ENCODE data around the gene SUFU.
"Not testable (repeated sequence)": the region's sequence is repeated elsewhere in the genome, so short reads cannot be mapped to it uniquely, and the experiment has no call there.

SUFU gene

DNA sequence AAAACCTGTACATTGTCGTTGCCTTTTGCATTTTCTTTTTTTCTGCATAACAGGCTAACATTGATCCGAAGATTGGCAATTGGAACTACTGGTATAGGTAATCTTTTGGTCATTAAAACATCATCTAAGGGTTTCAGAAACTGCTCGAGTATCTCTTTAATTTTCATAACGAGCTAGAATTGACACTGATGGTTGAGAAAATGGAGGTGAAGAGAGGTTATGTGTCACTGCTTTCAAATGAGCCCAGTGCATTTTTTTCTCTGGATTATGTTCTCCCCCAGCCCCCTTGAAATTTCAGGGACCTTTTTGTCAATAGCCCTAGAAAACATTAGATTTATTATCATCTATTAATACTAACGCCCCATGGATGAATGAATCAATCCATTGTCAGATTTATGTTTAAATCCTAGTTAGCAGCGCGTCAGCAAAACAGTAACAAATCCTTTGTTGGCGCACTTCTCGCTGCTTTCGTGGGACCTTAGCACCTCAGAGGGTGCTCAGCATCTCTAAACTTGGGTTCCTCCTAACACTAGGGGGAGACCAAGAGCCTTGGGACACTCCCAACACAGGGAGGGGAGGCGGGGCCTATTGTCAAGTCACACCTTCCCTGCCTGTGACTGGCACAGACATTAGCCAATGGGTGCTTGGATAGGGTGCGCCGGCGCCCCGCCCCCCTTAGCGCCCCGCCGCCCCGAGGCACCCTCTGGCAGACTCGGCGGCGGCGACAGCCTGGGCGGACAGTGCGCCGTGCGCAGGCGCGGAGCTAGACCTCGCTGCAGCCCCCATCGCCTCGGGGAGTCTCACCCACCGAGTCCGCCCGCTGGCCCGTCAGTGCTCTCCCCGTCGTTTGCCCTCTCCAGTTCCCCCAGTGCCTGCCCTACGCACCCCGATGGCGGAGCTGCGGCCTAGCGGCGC, at the start of gene SUFU:
Gene SUFU, plus strand, starts transcription at position 709 of the 915 bp plus-strand sequence. Its CDS starts 181 bp downstream, at position 890.
- DNase-seq, result peak; percentile 59

DNA sequence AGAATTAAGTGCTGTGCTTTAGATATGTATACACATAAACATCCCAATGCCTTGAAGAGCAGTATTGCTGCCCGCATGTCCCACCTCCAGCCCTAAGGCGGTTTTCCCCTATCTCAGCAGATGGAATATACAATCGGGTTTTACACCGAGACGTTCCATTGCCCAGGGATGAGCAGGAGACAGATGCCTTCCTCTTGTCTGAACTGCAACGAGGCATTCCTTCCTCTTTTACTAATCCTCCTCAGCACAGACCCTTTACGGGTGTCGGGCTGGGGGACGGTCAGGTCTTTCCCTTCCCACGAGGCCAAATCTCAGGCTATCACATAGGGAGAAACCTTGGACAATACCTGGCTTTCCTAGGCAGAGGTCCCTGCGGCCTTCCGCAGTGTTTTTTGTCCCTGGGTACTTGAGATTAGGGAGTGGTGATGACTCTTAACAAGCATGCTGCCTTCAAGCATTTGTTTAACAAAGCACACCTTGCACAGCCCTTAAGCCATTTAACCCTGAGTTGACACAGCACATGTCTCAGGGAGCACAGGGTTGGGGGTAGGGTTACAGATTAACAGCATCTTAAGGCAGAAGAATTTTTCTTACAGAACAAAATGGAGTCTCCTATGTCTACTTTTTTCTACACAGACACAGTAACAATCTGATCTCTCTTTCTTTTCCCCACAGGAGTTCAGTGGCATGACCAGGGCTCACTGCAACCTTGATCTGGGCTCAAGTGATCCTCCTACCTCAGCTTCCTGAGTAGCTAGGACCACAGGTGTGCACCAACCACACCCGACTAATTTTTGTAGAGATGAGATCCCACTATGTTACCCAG, 48.9 kb upstream of the SUFU start:
- DNase-seq, result not testable (repeated sequence)

DNA sequence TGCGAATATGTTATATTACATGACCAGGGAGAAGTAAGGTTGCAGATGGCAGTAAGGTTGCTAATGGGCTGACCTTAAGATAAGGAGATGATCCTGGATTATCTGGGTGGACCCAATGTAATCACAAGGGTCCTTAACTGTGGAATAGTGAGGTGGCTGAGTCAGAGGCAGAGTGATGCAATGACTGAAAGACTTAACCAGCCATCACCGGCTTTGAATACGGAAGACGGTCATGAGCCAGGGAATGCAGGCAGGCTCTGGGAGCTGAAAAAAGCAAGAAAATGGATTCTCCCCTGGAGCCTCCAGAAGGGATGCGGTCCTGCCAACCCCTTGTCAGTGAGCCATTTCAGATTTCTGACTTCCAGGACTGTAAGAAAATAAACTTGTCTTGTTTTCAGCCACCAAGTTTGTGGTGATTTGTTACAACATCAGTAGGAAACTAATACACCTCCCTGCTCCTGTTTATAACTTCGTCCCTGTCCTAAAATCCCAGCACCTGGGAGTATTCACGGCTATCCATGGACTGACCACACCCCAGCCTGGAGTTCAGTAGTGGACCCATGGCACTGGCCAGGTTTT, 47.8 kb upstream of the SUFU start:
- DNase-seq, result no peak

DNA sequence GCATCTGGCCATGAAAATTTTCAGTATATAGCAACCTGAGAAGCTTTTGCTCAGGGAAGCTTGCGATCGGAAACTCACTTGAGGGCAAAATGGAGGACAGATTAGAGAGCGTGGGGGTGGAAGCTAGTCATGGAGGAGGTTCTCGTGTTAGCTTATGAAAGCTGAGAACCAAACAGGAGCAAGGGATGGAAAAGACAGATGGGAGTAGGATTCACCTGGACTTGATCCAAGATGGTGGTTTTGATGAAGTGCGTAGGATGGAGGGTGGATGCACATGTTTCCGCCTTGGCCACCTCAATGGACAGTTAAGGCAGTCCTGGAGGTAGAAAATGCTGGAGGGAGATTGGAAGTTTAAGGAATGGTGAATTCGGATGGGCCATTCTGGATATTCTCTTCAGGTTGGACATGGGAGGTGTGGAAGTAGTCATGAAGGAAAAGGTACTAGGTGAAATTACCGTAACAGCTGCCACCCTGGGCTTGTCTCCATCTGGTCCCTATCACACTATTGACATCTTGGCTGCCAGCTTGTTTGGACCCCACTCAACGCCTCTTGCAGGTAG, 46.1 kb upstream of the SUFU start:
- DNase-seq, result peak; percentile 45

DNA sequence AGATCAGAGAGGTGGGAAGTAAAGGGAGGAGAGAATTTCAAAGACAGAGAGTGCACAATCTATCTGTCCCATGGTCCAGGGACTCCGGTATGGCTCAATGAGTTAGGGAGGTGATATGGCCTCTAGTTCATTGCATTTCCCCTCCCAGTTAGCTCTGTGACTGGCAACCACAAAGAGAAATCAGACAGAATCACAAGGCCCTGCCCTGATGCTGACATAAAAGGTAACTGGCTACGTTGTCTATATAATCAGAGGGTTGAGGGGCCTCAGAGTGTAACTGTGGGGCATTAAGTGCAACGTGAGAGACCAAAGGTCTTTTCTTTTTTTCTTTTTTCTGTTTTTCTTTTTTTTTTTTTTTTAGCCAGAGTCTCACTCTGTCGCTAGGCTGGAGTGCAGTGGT, 45.1 kb upstream of the SUFU start:
- no peak for DNase-seq

DNA sequence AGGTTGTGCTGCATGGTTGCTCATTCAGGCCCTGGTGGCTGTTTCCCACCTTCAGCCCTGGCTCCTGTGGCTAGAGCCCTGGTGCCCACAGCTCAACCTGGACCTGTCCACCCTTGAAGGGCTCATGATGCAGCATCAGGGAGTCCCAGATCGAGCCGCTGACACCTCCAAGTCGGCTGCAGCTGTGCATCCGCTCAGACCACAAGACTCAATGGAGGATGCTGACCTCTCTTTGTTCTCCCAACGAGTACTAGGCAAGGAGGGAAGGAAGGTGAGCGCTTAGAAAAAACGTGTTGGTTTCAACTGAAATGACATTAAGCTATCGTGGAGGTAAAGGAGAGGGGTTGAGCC, 43.0 kb upstream of the SUFU start:
- no peak for DNase-seq

DNA sequence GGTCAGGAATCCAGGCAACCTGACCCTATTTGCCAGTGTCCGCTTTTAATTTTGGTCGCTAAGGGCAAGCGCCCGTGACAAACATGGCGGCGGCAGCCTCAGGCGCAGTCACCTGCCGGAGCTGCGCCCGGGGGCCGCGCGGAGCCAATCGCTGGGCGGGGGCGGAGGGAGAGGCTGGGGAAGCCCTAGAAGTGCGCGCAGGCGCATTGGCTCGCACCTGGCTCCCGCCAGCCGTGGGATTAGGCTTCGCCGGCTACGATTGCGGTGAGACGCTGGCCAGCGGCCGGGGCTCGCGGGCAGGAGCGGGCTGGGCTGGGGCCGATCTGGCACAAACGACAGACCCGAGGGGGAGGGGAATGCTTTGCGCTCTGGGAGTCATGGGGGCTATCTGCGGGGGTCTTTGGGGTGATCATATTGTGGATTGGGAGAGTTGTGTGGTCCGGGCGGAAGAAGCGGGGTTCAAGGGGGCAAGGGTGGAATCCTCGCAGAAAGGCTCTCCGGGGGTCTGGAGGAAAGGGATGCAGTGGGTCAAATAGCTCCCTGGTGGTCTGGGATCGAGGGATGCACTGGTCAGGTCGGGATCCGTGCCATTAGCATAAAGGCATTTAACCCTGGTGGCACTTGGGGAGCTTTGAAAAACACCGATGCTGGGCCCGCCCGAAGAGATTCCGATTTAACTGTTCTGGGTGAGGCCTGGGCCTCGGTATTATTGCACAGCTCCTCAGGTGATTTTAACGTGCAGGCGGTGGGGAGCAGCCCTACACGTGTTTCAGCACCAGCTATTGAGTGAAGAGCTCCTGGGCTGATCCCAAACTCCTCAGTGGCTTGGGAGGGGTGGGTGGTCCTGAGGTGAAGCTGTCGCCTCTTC, 42.4 kb upstream of the SUFU start:
- no peak for DNase-seq

DNA sequence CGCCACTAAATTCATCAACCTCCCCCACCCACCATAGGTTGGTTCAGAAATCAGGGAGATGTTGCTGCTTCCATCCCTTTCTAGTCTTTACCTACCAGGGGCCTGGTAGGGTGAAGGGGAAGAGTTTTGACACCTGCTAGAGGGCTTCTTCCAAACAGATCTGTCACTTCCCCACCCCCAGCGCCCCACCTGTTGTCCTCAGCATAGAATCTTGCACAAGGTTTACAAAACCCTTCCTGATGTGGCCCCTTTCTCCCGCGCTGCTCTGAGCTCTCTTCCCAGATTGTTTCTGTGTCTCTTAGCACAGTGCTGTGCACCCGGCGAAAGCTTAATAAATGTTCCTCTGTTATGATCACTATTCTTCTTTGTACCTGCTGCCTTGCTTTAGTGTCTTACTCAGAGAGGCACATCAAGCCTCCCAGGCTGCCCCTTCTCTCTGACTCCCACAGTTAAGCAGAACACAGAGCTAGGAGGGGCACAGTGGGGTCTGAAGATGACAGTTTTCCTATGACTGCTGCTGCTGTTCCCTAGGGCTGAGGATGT, 41.2 kb upstream of the SUFU start:
- DNase-seq, result no peak

DNA sequence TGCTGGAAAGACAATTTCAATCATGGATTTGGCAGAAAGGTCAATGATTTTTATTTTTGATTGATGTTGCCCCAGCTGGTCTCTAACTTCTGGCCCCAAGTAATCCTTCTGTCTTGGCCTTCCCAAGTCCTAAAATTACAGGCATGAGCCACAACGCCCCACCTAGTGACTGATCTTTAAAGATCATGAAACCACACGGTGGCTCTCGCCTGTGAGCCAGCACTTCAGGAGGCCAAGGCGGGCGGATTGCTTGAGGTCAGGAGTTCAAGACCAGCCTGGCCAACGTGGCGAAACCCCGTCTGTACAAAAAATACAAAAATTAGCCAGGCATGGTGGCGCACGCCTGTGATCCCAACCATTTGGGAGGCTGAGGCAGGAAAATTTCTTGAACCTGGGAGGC, 39.8 kb upstream of the SUFU start:
- no peak for DNase-seq

DNA sequence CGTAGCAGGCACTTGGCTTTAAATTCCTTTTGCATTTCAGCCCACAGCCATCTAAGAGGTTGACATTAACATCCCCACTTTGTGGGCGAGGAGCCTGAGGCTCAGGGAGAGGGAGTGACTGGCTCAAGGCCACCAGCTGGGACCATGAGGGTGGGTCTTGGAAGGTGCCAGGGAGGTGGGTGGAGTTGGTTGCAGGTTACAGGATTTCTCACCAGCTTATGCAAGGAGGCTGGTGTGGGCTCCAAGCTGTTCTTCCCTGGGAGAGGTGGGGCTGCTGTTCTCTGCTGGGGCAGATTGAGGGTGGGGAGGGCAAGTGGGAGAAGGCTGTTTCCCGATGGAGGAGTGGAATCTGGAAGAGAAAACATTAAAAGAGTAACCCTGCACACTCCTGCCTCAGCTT, 38.3 kb upstream of the SUFU start:
- DNase-seq, result no peak

DNA sequence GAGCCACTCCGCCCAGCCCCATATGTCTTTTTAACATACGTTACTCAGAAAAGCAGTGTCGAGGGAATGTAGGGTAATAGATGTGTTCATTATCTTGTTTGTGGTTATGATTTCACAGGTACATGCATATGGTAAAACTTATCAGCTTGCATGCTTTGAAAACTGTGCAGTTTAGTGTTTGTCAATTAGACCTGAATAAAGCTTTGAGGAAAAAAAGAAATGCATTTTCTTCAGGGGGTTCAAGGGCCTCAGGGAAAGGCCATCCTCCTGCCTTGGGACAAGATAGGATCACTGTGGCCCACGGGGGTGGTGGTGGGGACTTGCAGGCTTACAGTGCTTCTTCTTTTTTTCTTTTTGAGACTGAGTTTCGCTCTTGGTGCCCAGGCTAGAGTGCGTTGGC, 36.5 kb upstream of the SUFU start:
- no peak for DNase-seq

DNA sequence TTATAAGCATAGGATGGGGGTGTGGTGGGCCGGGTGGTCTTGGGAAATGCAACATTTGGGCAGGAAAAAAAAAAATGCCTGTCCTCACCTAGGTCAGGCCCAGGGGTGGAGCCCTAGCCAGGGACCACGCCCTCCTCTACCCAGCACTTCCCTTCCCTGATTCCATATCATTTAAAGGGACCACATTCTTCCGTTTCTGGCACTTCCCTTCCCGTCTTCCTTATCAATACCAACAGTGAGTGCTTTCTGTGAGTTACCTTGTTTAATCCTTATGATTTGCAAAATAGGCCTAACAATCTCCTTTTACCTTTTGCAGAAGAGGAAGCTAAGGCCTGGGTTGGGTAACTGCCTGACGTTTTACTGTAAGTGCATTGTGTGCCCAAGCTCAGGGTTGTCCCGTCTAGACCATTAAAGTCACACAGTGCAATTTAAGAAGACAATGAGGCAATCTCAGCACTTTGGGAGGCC, 35.8 kb upstream of the SUFU start:
- DNase-seq, result no peak

DNA sequence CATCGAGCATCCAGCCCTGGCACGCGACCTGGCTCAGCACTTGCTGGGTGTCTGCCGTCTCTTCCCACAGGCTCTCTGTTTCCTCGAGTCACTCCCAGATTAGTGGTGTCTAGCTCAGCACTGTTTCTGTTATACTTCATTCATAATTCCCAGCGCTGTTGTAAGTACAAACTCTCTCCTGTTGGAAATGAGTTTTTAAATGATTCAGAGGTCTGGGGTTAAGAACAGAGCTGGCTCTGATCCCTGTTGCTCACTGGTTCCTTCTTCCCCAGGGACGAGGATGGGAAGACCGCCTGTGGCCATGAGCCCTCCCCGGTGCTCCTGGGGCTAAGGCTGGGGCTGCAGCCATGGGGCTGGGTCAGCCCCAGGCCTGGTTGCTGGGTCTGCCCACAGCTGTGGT, 35.1 kb upstream of the SUFU start:
- DNase-seq, result no peak

DNA sequence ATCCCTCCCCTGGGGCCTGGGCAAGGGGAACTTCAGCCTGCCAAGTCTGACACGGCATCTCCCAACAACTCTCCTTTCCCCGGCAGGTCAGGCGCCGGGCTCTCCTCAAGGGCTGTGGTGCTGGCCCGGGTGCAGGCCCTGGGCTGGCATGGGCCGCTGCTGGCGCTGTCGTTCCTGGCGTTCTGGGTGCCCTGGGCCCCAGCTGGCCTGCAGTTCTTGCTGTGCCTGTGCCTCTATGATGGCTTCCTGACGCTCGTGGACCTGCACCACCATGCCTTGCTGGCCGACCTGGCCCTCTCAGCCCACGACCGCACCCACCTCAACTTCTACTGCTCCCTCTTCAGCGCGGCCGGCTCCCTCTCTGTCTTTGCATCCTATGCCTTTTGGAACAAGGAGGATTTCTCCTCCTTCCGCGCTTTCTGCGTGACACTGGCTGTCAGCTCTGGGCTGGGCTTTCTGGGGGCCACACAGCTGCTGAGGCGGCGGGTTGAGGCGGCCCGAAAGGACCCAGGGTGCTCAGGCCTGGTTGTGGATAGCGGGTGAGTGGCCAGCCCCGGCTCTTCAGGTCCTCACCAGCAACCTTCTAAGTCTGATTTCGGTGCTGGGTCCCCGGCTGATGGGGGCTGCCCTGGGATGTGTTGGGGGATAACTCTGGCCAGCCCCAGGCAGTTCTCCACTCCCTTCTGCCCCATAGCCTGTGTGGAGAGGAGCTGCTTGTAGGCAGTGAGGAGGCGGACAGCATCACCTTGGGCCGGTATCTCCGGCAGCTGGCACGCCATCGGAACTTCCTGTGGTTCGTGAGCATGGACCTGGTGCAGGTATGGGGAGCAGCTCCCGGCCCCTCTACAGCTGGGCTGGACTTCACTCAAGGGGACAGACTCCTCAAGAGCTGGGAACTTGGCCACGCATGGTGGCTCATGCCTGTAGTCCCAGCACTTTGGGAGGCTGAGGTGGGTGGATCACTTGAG, 32.9 kb upstream of the SUFU start:
- DNase-seq, result no peak

DNA sequence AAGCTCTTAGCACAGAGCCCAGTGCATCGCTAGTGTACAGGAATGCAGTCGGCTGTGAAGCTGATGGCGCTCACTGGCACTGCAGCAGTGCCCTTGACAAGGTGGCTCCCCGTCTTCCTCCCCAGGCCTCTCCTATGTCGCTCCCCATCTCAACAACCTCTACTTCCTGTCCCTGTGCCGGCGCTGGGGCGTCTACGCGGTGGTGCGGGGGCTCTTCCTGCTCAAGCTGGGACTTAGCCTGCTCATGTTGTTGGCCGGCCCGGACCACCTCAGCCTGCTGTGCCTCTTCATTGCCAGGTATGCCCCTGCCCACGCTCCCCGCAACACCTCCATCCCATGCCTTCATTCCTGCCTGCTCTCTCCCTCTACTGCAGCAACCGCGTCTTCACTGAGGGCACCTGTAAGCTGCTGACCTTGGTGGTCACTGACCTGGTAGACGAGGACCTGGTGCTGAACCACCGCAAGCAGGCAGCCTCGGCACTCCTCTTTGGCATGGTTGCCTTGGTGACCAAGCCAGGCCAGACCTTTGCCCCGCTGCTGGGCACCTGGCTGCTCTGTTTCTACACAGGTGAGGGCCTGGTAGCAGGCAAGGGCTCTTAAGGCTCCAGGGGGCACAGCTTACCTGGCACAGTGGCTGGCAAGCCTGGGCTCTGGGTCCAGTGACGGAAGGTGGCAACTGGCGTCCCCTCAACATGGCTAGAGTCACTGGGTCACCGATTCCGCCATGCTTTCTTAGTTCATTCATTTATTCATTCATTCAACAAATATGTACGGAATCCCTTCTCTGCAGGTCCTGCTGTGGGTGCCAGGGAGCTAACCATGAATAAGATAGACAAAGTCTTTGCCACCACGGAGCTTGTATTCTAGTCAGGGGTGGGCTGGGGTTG, 30.1 kb upstream of the SUFU start:
- no peak for DNase-seq

DNA sequence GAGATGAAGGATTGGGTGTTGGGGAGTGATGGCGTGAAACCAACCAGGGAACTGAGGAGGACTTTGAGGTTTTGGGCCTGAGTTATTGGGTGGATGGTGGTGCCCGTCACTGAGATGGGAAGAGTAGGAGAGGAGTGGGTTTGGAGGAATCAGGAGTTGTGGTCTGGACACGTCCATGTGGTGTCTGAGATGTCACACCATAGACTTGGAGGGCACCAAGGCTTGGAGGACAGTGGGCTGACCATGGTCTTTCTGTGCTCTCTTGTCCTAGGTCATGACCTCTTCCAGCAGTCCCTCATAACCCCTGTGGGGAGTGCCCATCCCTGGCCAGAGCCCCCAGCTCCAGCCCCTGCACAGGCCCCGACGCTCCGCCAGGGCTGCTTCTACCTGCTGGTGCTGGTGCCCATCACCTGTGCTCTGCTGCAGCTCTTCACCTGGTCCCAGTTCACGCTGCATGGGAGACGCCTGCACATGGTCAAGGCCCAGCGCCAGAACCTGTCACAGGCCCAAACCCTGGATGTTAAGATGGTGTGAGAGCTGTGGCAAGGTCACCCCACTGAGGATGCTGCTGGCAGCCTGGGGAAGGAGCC, 28.2 kb upstream of the SUFU start:
- DNase-seq, result no peak

DNA sequence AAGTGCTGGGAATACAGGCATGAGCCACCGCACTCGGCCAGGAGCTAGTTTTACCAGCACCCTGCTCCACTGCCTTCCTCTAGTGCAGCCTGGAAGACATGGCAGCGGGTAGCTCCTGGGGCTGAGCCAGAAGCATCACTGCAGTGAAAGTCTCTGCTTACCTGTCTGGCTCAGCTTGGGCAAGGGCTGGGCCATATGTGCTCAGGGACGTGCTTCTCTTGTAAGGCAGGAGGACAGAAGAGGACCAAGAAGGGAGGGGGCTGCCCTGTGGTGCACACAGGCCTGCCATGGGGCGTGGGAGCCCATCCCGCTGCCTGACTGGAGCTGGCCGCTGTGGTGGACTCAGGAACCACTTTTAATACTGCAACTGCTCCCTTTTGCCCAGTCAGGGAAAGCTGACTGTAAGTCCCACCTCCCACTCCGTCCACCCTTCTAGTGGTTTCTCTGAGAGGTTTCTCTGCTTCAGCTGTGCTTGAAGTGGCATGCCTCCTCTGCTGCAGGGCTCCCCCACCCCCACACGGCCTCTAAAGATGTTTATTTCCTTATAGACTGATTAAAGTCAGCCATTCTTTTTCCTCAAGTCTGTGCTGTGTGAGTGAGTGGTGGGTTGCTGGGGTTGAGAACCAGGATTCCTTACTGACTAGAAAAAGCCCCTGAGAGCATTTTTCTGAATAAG, 27.2 kb upstream of the SUFU start:
- no peak for DNase-seq

DNA sequence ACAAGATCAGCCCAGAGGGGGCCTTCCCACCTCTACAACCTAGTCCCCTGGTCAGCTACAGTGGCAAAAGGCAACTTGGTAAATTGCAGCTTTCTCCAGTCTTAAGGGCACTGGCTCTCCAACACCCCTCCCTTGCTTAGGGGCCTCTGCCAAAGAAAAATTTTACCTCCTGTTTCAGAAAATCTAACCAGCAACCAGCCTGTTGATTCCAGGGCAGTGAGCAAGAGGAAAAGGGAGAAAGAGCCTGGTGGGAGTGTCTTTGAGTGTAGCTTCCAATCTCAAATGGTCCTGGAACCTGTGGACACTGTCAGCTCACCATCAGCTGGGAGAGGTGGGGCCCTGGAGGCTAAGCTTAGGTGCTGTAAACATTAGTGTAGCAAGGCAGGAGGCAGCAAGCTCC, 24.1 kb upstream of the SUFU start:
- no peak for DNase-seq

DNA sequence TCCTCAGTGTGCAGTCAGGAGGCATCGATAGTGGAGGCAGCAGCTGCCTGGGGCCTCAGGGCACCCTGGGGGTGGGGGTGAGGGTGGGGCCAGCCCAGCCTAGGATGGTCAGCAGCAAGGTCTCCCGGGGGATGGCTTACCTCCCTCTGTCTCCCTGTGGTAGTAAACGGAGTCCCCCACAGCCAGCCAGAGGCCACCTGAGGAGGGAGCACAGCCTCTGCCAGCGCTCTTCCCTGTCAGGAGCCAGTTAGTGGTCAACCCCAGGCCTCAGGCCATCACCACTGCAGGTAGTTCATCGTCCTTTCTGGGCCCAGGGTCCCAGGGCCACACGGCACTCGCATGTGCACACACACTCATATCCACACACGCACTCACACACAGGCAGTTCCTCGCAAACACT, 23.4 kb upstream of the SUFU start:
- no peak for DNase-seq
